Prostate gland (tissue), 2 donors: ENCODE results near the gene TRIO.

Experiments used
- CTCF ChIP-seq, 4 experiments: fragments of 200-600 bp in 2 of 4; fragments of 450-650 bp in 2 of 4; sonication (generic) in 2 of 4; IDR thresholded peaks; 1 replicate in 3 of 4; 2 replicates in 1 of 4; pipeline ENCODE4 v1.5.1; 2016 to 2019; ENCODE audit warnings: antibody characterized with exemption in 4 of 4, mild to moderate bottlenecking in 2 of 4, moderate library complexity in 2 of 4
- POLR2A ChIP-seq: fragments of 450-650 bp; IDR thresholded peaks from one replicate; pipeline ENCODE4 v1.6.1; 2016; ENCODE audit warnings: antibody characterized with exemption, mild to moderate bottlenecking
- POLR2AphosphoS5 ChIP-seq: sonication (generic); formaldehyde crosslinking; IDR thresholded peaks from one replicate; pipeline ENCODE4 v1.6.1; 2017; ENCODE audit warnings: antibody characterized with exemption

GRCh38 chr5:14172149-14172795, 29.1 kb downstream of the TRIO start:
- TF ChIP-seq CTCF (IDR thresholded peaks at IDR 0.05): no peak
- TF ChIP-seq POLR2AphosphoS5: no peak
- TF ChIP-seq POLR2A: no peak
